ENCODE measurements around the gene SLC25A33. TPM values are rescaled to one million over a fixed set of nuclear protein-coding genes. Genes with fewer than 3 reads are reported as not detected.

SLC25A33 gene
- total and polyA plus RNA-seq, 2 of the 8 experiments (the other 6 are each of a cell fraction or from before 2014, with no cell fraction given), result 7.8 to 12.8 TPM

DNA sequence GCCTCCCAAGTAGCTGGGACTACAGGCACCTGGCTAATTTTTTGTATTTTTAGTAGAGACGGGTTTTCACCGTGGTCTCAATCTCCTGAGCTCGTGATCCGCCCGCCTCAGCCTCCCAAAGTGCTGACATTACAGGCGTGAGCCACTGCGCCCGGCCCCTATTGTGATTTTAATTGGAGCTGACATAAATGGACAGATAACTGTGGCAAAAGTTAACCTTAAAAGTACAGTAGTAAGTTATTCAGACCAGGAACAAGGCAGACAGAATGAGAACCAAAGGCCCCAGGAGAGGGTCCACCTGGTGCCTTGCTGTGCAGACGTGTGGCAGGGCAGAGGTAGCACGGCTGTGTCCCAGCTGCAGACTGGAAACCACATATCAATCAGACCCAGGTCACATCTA, 60.5 kb downstream of the SLC25A33 start:
- H3K27me3 ChIP-seq (replicated peaks in 1 of 4; ENCODE audit: control insufficient read depth in 3 of 4, extremely low read depth in 1 of 4, insufficient read depth in 3 of 4, low read length in 3 of 4), result no peaks in the 10 kb centered on the region
- H2AK5ac ChIP-seq (ENCODE audit: low read depth, low read length), result no peak overlapping the region
- H3K18ac ChIP-seq (ENCODE audit: extremely low read depth, low read length), result no peak overlapping the region
- H3K23ac ChIP-seq (ENCODE audit: insufficient read length), result no peak overlapping the region
- POLR2A ChIA-PET (ENCODE audit: partially characterized antibody), result interaction anchor here (1.5 kb wide), 1 partner anchor 10 kb away, joined by 3 read pairs; no protein-coding TSS in a partner anchor
- no peak overlapping the region for H3K4me2 ChIP-seq (ENCODE audit: insufficient read depth in 1 of 2, low read depth in 2 of 2, low read length in 2 of 2)
- peaks cover 0 to 15% of the 10 kb centered on the region in 2 experiments; a peak in 3 of 4 replicates for H3K79me2 ChIP-seq (ENCODE audit: control insufficient read depth in 1 of 2, insufficient read depth in 2 of 2, low read length in 2 of 2)
- H2BK20ac ChIP-seq (ENCODE audit: low read length), result no peak overlapping the region
- no peak overlapping the region for H3K56ac ChIP-seq (replicated peaks; ENCODE audit: insufficient read length, low read depth, low read length)
- no peak overlapping the region for H2BK15ac ChIP-seq (ENCODE audit: low read length)
- no peak overlapping the region for H2BK120ac ChIP-seq (replicated peaks; ENCODE audit: low read depth, low read length)
- no peak overlapping the region for H4K8ac ChIP-seq (ENCODE audit: extremely low read depth, insufficient read depth, low read length)
- H4K91ac ChIP-seq (replicated peaks; ENCODE audit: insufficient read length, low read length), result no peak overlapping the region
- no peak overlapping the region for H2AFZ ChIP-seq (ENCODE audit: low read length)
- H3K4me3 ChIP-seq (ENCODE audit: extremely low read depth in 1 of 4, insufficient read depth in 2 of 4, low read depth in 3 of 4, low read length in 4 of 4), result no peak overlapping the region
- no peak overlapping the region for H3K14ac ChIP-seq (ENCODE audit: insufficient read length)
- peaks cover 10 to 12% of the 10 kb centered on the region in 2 experiments for H4K20me1 ChIP-seq (replicated peaks in 1 of 2; ENCODE audit: control insufficient read depth in 1 of 2, insufficient read depth in 2 of 2, low read length in 2 of 2)
- H3K79me1 ChIP-seq (ENCODE audit: low read depth, low read length), result peaks cover 5% of the 10 kb centered on the region
- TF ChIP-seq ASH2L (IDR thresholded peaks at IDR 0.05; ENCODE audit: low read length), result no peak
- TF ChIP-seq SAP30 (IDR thresholded peaks at IDR 0.05; ENCODE audit: insufficient read depth, insufficient replicate concordance, low read length), result no peak
- no peak for TF ChIP-seq TCF12 (IDR thresholded peaks at IDR 0.05; ENCODE audit: low read depth, low read length)
- TF ChIP-seq GABPA (IDR thresholded peaks at IDR 0.05; ENCODE audit: borderline replicate concordance, insufficient read depth, low read length), result no peak
- TF ChIP-seq, protein P1, sequence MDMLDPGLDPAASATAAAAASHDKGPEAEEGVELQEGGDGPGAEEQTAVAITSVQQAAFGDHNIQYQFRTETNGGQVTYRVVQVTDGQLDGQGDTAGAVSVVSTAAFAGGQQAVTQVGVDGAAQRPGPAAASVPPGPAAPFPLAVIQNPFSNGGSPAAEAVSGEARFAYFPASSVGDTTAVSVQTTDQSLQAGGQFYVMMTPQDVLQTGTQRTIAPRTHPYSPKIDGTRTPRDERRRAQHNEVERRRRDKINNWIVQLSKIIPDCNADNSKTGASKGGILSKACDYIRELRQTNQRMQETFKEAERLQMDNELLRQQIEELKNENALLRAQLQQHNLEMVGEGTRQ (IDR thresholded peaks at IDR 0.05; ENCODE audit: low read length), result no peak
- TF ChIP-seq HDAC2 (IDR thresholded peaks at IDR 0.05; ENCODE audit: borderline replicate concordance in 1 of 2, low read depth in 2 of 2, low read length in 2 of 2), result no peak
- no peak for TF ChIP-seq SP1 (IDR thresholded peaks at IDR 0.05; ENCODE audit: low read depth, low read length)
- TF ChIP-seq TBP (IDR thresholded peaks at IDR 0.05; ENCODE audit: low read depth, low read length), result no peak
- no peak for TF ChIP-seq SP2 (IDR thresholded peaks at IDR 0.05; ENCODE audit: low read length)
- no peak for TF ChIP-seq TAF7 (optimal IDR thresholded peaks at IDR 0.05; ENCODE audit: borderline replicate concordance, low read depth, low read length)
- 94% methylated on average over 10 of the region's 10 CpGs; no CpG with 5 or more reads in 1 of the 2 experiments for WGBS, 2 experiments (ENCODE audit: extremely low coverage in 1 of 2, insufficient coverage in 1 of 2, insufficient read length in 1 of 2, insufficient replicate concordance in 2 of 2, low coverage in 1 of 2, low lambda C conversion rate in 2 of 2, missing lambda C conversion rate in 1 of 2)
- H3K9me3 ChIP-seq (ENCODE audit: insufficient read depth in 2 of 2, low read depth in 1 of 2, low read length in 1 of 2), result no peaks in the 10 kb centered on the region
- no peak overlapping the region for H3K27ac ChIP-seq (ENCODE audit: low read depth, low read length)
- no peak overlapping the region for H2BK5ac ChIP-seq (ENCODE audit: low read depth, low read length)
- no peak overlapping the region for H2BK12ac ChIP-seq (ENCODE audit: low read depth, low read length)
- H3K4ac ChIP-seq (replicated peaks; ENCODE audit: insufficient read length, low read depth, low read length), result no peak overlapping the region
- CTCF ChIA-PET (ENCODE audit: partially characterized antibody), result interaction anchor here (3.3 kb wide), 1 partner anchor 16 kb away, joined by 19 read pairs; no protein-coding TSS in a partner anchor
- H3K23me2 ChIP-seq (ENCODE audit: low read depth, low read length), result no peaks in the 10 kb centered on the region
- H4K5ac ChIP-seq (ENCODE audit: insufficient read length, low read depth, low read length), result no peak overlapping the region
- no peaks in the 10 kb centered on the region; a peak in 1 of 7 replicates for H3K4me1 ChIP-seq (replicated peaks in 1 of 4; ENCODE audit: control insufficient read depth in 3 of 4, insufficient read depth in 4 of 4, low read length in 3 of 4)
- no peak for DNase-seq (ENCODE audit: low read depth in 1 of 2, low spot score in 2 of 2)
- H3K9ac ChIP-seq (replicated peaks in 1 of 4; ENCODE audit: extremely low read depth in 1 of 4, low read depth in 3 of 4, low read length in 3 of 4), result no peak overlapping the region
- no peak for FAIRE-seq
- H3K36me3 ChIP-seq (ENCODE audit: control insufficient read depth in 2 of 4, insufficient read depth in 4 of 4, low read length in 3 of 4), result peaks cover 6 to 28% (median 19%) of the 10 kb centered on the region in 4 experiments; a peak in 7 of 8 replicates

All from H1 (cell line).